Chondrocyte (in vitro differentiated cells): Measurements from ENCODE around the gene SFTPB. TPM values are rescaled to one million over a fixed set of nuclear protein-coding genes. Genes with fewer than 3 reads are reported as not detected.
A peak's percentile ranks its signal among the peaks of the same experiment; 100 is the strongest.
"Not testable (repeated sequence)": the region's sequence is repeated elsewhere in the genome, so short reads cannot be mapped to it uniquely, and the experiment has no call there.

Source experiments
- DNase-seq: peaks from one replicate; pipeline ENCODE4 v3.0.0; 2021; ENCODE audit warnings: mixed read lengths, low spot score
- H3K27ac Mint-ChIP-seq: one replicate; pipeline ENCODE4 v1.8.0; 2021; ENCODE audit warnings: mild to moderate bottlenecking, moderate library complexity, mixed read lengths; ENCODE audit not compliant: unreplicated experiment
- H3K27me3 Mint-ChIP-seq: 2 replicates; pipeline ENCODE4 v1.8.0; 2021; ENCODE audit warnings: low read depth, mixed read lengths
- H3K36me3 Mint-ChIP-seq: 2 replicates; pipeline ENCODE4 v1.8.0; 2021; ENCODE audit warnings: low read depth, mixed read lengths
- H3K4me1 Mint-ChIP-seq: 2 replicates; pipeline ENCODE4 v1.8.0; 2021; ENCODE audit warnings: low read depth, mild to moderate bottlenecking, mixed read lengths
- H3K4me3 Mint-ChIP-seq: one replicate; pipeline ENCODE4 v1.8.0; 2021; ENCODE audit warnings: mild to moderate bottlenecking, moderate library complexity, mixed read lengths; ENCODE audit not compliant: unreplicated experiment
- H3K9me3 Mint-ChIP-seq: 2 replicates; pipeline ENCODE4 v1.8.0; 2021; ENCODE audit warnings: low read depth, mixed read lengths
- total RNA-seq: library from RNA; stranded (reverse); gene quantifications from 3 replicates; pipeline ENCODE4 v1.2.1, GENCODE V29; 2021
- TF ChIP-seq, protein P1 (sequence below): fragments of 200-600 bp; sonication (generic); IDR thresholded peaks from 2 replicates; pipeline ENCODE4 v1.5.0; 2021; ENCODE audit warnings: antibody characterized with exemption, mild to moderate bottlenecking, moderate library complexity

Gene SFTPB
- total RNA-seq, 1 donor from 2014 or later, result not detected

DNA sequence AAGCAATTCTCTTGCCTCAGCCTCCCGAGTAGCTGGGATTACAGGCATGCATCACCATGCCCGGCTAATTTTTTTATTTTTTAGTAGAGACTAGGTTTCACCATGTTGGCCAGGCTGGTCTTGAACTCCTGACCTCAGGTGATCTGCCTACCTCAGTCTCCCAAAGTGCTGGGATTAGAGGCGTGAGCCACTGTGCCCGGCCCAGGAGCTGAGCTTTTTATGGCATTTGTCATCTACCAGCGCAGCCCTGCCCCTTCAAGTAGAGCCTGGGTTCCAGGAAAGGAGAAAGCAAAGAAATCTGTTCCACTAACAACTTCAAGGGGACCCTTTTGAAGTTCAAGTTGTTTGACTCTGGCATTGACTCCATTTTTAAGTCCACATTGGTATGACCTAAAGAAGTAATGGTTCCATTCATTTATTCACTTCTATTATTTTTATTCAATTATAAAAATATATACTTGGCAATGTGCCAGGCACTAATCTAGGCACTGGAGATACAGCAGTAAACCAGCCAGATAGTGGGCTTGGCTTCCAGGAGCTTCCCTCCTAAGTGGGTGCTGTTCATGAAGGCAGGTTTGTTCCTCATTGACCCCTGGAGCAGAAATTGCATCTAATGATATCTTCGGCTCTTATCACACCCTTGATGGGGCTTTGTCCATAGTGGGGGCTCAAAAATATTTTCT, 8.0 kb upstream of the SFTPB start:
- Mint-ChIP-seq H3K9me3 (no peaks in the 10 kb centered on the region), H3K4me1 (peaks cover 9% of the 10 kb centered on the region), H3K36me3 (no peaks in the 10 kb centered on the region), H3K4me3 (no peak overlapping the region), H3K27me3 (peaks cover 7% of the 10 kb centered on the region), H3K27ac (no peak overlapping the region)
- TF ChIP-seq, protein P1, sequence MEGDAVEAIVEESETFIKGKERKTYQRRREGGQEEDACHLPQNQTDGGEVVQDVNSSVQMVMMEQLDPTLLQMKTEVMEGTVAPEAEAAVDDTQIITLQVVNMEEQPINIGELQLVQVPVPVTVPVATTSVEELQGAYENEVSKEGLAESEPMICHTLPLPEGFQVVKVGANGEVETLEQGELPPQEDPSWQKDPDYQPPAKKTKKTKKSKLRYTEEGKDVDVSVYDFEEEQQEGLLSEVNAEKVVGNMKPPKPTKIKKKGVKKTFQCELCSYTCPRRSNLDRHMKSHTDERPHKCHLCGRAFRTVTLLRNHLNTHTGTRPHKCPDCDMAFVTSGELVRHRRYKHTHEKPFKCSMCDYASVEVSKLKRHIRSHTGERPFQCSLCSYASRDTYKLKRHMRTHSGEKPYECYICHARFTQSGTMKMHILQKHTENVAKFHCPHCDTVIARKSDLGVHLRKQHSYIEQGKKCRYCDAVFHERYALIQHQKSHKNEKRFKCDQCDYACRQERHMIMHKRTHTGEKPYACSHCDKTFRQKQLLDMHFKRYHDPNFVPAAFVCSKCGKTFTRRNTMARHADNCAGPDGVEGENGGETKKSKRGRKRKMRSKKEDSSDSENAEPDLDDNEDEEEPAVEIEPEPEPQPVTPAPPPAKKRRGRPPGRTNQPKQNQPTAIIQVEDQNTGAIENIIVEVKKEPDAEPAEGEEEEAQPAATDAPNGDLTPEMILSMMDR, result no peak
- peak; percentile 7 for DNase-seq

DNA sequence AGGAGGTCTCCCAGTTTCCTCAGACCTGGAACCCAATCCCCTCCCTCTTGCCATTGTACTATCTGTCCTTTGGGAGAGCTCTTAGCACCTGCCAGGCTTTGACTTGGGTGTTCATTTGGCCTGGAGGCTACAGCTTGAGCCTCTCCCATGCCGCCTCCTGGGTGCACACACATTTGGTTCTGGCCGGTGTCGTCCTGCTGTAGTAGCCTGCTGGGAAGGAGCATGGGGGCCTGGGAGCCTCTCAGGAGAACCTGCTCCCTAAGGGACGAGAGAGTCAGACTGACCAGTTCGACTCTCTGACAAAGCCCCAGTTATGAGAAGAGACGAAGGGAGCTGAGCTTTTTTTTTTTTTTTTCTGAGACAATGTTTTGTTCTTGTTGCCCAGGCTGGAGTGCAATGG, 7.4 kb upstream of the SFTPB start:
- Mint-ChIP-seq H3K36me3 (no peaks in the 10 kb centered on the region), H3K27me3 (peaks cover 9% of the 10 kb centered on the region), H3K27ac (no peak overlapping the region), H3K4me1 (peaks cover 9% of the 10 kb centered on the region), H3K9me3 (no peaks in the 10 kb centered on the region), H3K4me3 (no peak overlapping the region)
- DNase-seq, result peak; percentile 88
- TF ChIP-seq, protein P1, result no peak

DNA sequence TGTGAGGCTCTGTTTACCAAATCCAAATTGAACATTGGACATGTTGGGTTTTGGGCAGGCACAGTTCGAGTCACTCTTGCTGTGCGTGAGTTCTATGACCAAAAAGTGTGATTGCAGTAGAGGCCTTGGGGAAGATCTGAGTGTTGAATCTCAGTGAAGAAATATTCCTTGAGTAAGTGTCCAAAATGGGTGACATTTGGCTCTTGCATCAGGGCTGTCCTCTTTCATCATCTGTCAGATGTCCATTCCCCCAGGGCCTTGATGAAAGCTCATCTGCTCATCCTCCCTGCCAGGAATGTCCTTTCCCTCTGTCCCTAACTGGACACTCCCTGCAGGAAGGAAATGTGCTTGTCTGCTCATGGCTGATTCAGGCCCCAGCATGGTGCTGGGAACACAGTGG, 6.4 kb upstream of the SFTPB start:
- Mint-ChIP-seq H3K9me3 (no peaks in the 10 kb centered on the region), H3K4me1 (peaks cover 9% of the 10 kb centered on the region), H3K4me3 (no peak overlapping the region), H3K36me3 (no peaks in the 10 kb centered on the region), H3K27me3 (peaks cover 8% of the 10 kb centered on the region), H3K27ac (no peak overlapping the region)
- DNase-seq, result no peak
- TF ChIP-seq, protein P1, result no peak

DNA sequence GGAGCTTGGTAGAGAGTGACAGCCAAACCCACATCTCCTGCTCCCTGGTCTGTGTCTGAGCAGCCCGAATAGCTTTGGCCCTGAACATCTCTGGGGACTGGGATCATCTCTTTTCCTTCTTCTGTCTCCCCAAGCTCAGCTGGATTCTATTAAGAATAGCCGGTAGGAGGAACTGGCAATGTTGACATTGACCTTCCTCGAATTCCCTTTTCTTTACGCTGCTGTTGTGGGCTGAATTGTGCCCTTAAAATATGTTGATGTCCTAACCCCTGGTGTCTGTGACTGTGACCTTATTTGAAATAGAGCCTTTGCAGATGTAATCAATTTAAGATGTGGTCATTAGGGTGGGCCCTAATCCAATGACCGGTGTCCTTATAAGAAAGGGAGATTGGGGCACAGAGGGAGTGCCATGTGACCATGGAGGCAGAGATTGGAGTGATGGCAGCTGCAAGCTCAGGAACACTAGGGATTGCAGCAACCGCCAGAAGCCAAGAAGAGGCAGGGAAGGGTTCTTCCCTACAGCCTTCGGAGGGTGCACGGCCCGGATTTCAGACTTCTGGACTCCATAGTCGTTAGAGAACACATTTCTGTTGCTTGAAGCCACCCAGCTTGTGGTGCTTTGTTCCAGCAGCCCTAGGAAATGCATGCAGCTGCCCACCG, 5.8 kb upstream of the SFTPB start:
- peak; percentile 38 for DNase-seq
- no peak overlapping the region for H3K27ac Mint-ChIP-seq
- H3K4me3 Mint-ChIP-seq, result no peak overlapping the region
- TF ChIP-seq, protein P1, result no peak
- H3K36me3 Mint-ChIP-seq, result no peaks in the 10 kb centered on the region
- peaks cover 8% of the 10 kb centered on the region for H3K27me3 Mint-ChIP-seq
- H3K9me3 Mint-ChIP-seq, result no peaks in the 10 kb centered on the region
- H3K4me1 Mint-ChIP-seq, result peaks cover 4% of the 10 kb centered on the region

DNA sequence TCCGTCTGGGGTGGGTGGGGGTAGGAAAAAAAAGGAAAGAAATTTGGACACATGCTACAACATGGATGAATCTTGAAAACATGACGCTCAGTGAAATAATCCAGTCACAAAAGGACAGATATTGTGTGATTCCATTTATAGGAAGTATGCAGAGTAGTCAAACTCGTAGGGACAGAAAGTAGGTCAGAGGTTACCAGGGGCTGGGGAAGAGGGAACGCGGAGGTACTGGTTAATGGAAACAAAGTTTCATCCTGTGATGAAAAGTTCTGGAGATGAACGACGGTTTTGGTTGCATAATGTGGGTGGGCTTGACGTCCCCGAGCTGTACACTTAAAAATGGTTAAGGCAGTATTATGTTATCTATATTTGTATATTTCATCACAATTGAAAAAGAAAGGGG, 4.5 kb upstream of the SFTPB start:
- no peak for DNase-seq
- Mint-ChIP-seq H3K36me3 (no peaks in the 10 kb centered on the region), H3K27me3 (peaks cover 11% of the 10 kb centered on the region), H3K27ac (no peak overlapping the region), H3K4me3 (no peak overlapping the region), H3K9me3 (no peaks in the 10 kb centered on the region), H3K4me1 (peaks cover 4% of the 10 kb centered on the region)
- TF ChIP-seq, protein P1, result no peak

DNA sequence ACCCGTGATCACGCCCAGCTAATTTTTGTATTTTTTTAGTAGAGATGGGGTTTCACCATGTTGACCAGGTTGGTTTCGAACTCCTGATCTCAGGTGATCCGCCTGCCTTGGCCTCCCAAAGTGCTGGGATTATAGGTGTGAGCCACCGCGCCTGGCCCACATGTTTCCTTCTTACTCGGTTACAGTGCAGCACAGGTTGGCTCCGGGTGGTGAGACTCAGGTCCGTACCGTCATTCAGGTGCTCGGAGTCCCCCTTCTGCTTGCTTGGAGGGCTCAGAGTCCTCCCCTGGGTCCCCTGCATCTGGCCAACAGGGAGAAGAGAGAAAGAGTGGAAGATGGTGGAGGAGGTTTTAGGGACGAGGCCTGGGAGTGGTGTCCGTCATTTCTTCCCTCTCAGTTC, 2.4 kb upstream of the SFTPB start:
- not testable (repeated sequence) for H3K4me3 Mint-ChIP-seq, DNase-seq

More for the DNA sequence above, 2.4 kb upstream of the SFTPB start:
- H3K27me3 Mint-ChIP-seq, result peaks cover 11% of the 10 kb centered on the region
- not testable (repeated sequence) for H3K9me3 Mint-ChIP-seq, H3K36me3 Mint-ChIP-seq, H3K4me1 Mint-ChIP-seq, H3K27ac Mint-ChIP-seq
